ENCODE measurements around the gene APEH.

GRCh38 chr3:49668861-49669260, 5.3 kb upstream of the APEH start:
- TF ChIP-seq POLR2AphosphoS5 (IDR thresholded peaks at IDR 0.05) (no peak), EP300 (IDR thresholded peaks at IDR 0.05) (no peak)
- TF ChIP-seq, protein P1, sequence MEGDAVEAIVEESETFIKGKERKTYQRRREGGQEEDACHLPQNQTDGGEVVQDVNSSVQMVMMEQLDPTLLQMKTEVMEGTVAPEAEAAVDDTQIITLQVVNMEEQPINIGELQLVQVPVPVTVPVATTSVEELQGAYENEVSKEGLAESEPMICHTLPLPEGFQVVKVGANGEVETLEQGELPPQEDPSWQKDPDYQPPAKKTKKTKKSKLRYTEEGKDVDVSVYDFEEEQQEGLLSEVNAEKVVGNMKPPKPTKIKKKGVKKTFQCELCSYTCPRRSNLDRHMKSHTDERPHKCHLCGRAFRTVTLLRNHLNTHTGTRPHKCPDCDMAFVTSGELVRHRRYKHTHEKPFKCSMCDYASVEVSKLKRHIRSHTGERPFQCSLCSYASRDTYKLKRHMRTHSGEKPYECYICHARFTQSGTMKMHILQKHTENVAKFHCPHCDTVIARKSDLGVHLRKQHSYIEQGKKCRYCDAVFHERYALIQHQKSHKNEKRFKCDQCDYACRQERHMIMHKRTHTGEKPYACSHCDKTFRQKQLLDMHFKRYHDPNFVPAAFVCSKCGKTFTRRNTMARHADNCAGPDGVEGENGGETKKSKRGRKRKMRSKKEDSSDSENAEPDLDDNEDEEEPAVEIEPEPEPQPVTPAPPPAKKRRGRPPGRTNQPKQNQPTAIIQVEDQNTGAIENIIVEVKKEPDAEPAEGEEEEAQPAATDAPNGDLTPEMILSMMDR (IDR thresholded peaks at IDR 0.05), result no peak

Data from upper lobe of left lung (tissue), 4 donors.